Right lobe of liver (tissue), 4 donors: ENCODE data around the gene EME2.

ENCODE experiments used
- CTCF ChIP-seq, 4 donors: fragments of 200-600 bp in 3 of 4; fragments of 450-650 bp in 1 of 4; IDR thresholded peaks; one replicate each; pipeline versions ENCODE4 v1.5.1 to v1.8.0; 2016 to 2022; ENCODE audit warnings: antibody characterized with exemption in 4 of 4, mild to moderate bottlenecking in 2 of 4
- POLR2A ChIP-seq: fragments of 450-650 bp; IDR thresholded peaks from one replicate; pipeline ENCODE4 v1.6.1; 2017; ENCODE audit warnings: antibody characterized with exemption, mild to moderate bottlenecking
- donor health status: DM: no; HTN: no; CAD: no.
- donor health status: DM: no; HTN: no; CAD: no.
- donor health status: DM: no; HTN: yes; CAD: no.

DNA sequence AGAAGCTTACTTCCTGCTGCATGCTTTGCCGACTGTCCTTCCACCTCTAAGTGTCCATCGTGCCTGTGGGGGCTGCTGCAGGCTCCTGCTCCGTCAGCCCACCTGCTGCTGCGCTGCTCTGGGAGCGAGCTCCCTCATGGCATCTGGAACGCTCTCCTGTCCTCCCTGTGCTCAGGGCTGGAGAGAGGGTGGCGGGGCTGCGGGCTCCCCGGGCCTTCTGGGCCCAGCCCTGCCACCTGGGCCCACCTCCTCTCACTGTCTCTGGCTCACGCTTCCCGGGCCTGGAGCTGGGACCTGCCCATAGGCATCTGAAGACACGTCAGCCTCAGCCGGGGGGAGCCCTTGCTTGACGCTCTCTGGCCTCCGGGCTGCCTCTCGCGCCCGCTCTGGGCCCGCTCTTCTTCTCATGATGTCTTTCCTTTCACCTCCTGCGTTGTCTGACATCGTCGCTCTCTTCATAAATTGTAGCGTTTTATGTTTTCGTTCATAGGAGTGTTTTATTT lies 28.2 kb upstream of the EME2 start:
- TF ChIP-seq CTCF (IDR thresholded peaks at IDR 0.05): no peak
- TF ChIP-seq POLR2A: no peak
